ENCODE data around the gene LILRA6.
"Not testable (repeated sequence)": the region's sequence is repeated elsewhere in the genome, so short reads cannot be mapped to it uniquely, and the experiment has no call there.

LILRA6 gene

DNA sequence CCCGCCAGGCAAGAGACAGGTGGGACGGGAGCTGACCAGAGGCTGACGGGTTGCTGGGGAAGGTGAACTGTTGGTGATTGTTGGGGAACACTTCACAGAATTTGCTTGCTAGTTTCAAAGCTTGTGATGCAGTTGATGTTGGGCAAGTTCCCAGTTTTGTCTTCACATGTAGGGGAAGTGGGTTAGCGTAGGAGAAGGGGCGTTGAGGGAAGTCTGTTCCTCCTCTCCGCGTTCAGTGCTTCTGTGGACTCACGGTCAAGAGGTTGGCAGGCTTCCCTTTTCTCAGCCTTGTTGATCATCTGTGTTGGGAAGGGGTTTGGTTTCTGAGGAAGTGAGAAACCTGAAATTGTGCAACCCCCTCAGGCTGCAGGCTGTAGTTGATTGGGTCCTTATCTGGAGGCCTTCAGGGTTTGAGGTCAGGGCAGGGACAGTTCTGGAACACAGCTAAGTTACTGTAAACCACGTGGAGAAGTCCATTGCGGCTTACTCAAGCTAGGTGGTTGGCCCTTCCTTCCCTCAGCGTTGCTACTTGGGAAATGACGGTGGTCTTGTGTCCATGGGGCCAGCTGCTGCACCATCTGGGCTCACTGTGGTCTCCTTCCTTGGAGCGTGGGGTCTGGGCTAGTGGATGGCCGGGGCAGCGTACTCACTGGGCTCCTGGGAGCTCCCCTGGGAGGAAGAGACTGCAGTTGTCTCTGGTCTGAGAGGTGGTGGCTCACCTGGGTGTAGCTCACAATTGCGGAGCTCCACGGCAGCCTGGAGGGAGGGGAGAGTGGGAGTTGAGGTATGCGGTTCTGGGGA is 34.4 kb downstream of the LILRA6 start:
- peak in 1 of 2 experiments; percentile 40 for DNase-seq (ENCODE audit: low read depth in 2 of 2)

DNA sequence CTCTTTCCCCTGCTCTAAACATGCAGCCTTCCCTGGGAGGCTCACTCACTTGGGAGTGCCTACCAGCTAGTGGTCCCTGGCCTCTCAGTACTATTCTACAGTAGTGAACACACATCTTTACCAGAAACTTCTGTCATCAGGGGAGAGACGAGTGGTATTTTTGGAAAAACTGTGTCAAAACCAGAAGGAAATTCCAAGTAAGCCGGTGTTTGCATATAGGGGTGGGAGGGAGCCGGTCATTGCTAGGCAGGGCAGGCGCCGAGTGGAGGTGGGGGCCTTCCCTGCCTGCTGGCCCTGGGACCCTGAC is 35.0 kb downstream of the LILRA6 start:
- no peak for DNase-seq (ENCODE audit: low read depth in 2 of 2)

DNA sequence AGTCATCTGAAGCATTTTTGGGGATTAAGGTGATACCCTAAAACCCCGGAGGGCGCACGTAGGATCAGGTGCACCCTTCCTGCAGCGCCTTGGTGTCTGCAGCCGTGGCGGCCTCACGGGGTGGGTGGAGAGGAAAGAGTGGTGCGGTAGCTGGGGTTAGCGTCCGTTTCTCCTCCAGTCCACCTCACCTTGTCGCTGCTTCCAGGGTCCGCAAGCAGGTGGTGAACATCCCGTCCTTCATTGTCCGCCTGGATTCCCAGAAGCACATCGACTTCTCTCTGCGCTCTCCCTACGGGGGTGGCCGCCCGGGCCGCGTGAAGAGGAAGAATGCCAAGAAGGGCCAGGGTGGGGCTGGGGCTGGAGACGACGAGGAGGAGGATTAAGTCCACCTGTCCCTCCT is 35.4 kb downstream of the LILRA6 start:
- not testable (repeated sequence) for DNase-seq (ENCODE audit: low read depth in 2 of 2)

DNA sequence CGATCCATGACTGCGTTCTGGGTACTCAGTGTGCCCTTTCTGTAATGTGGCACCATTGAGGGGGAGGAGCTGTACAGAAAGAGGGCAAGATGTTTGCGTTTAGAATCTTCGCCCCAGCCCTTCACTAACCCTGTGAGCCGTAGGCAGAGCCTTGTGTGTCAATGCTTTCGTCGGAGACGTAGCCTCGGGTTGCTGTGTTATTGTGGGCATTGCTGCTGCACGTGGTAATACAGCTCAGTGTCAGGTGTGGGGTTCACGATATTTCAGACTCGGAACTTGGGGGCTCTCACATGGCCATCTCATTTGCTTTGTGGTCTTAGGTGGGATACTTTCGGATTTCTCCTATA is 35.8 kb downstream of the LILRA6 start:
- no peak for DNase-seq (ENCODE audit: low read depth in 2 of 2)

DNA sequence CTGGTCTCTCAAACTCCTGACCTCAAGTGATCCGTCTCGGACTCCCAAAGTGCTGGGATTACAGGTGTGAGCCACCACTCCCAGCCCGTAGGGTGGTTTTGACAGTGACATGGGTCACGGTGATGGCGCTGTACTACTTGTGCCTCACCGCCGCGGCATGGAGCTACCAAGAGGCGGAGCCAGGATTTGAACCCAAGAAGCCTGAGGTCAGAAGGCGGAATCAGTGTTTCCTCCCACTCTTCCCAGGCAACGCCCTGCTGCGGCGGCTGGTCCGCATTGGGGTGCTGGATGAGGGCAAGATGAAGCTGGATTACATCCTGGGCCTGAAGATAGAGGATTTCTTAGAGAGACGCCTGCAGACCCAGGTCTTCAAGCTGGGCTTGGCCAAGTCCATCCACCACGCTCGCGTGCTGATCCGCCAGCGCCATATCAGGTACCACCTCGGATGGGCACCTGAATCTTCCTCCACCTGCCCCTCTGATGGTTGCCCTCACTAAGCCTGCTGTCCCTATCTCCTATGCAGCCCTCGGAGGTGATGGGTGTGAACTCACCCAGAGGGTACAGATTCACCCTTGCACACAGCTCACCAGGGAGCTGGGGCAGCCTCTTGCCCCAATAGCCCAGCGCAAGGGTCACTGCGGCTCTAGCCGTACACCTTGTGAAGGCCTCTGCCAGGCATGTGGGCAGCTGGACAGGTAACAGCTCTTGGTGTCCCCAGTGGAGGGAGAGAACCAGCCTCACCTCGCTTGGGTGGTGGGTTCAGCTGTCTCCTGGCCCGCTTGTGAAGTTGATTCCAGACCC is 36.4 kb downstream of the LILRA6 start:
- DNase-seq (ENCODE audit: low read depth in 2 of 2) = no peak

DNA sequence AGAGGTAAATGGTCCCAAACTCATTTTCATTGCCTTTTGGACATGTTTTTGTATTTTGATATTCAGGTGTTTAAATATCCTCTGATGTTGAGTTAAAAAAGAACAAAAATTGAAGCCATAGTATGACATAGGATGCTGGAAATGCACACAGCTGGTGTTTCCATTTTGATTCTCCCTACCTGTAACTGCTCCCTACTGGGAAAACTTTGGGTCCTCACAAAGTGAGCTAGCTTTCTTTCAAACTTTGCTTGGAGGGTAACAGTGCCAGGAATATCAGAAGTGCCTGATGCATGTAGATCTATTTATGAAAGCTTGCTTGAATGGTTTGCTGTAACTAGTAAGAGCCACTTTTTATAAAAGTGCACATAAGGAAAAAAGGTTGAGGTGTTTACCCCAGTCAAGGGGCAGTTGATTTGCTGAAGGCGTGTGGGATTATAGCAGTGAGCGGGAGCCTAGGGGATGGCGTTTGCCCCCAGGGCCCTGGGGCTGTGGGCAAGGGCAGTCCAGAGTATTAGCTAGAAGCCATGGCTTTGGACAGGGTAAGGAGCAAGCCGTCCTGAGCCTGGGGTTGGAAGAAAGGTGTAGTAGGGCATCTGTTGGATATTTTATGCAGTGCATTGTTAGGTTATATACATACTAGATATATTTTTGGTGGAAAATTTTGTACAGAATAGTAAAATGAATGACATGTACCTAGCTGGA is 37.7 kb downstream of the LILRA6 start:
- DNase-seq (ENCODE audit: low read depth in 2 of 2) = no peak

DNA sequence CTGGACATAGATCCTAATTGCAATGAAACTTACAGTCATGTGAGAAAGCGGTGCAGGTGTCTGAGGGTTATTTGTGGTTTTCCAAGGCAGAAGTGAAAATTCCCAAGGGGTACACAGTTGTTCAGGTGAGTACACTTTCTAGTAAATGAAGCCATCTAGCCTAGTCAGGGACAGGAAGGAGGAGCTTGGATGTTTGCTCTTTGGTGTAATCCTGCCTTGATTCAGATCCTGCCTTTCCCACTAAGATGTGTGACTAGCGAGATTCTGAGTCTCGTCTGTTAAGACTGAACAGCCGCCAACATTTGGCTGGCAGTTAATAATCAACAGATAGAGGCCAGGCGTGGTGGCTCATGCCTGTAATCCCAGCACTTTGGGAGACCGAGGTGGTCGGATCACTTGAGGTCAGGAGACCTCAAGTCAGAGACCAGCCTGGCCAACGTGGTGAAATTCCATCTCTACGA is 39.4 kb downstream of the LILRA6 start:
- DNase-seq (ENCODE audit: low read depth in 2 of 2) = no peak

DNA sequence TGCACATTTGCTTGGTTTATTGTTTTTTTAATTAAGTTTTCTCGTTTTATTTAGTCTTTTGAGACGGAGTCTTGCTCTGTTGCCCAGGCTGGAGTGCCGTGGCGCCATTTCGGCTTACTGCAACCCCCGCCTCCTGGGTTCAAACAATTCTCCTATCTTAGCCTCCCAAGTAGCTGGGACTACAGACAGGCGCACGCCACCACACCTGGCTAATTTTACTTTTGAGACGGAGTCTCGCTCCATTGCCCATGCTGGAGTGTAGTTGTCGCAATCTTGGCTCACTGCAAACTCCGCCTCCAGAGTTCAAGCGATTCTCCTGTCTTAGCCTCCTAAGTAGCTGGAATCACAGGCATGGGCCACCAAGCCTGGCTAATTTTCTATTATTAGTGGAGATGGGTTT is 40.6 kb downstream of the LILRA6 start:
- no peak for DNase-seq (ENCODE audit: low read depth in 2 of 2)

DNA sequence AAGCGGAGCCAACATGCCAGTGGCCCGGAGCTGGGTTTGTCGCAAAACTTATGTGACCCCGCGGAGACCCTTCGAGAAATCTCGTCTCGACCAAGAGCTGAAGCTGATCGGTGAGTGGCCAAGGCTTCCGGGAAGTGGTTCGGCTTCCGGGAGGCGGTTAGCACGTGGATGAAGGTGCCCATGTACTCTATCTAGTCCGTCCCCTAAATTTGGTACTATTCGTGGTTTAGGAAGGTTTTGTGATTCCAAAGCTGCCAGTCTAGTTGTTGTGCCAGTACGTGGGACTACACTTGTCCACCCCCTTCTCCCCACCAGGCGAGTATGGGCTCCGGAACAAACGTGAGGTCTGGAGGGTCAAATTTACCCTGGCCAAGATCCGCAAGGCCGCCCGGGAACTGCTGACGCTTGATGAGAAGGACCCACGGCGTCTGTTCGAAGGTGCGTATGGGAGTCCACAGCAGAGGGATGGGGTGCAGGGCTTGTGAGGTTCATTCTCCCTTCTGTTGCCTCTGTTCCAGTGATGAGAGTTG is 41.4 kb downstream of the LILRA6 start:
- DNase-seq (ENCODE audit: low read depth in 2 of 2) = no peak

DNA sequence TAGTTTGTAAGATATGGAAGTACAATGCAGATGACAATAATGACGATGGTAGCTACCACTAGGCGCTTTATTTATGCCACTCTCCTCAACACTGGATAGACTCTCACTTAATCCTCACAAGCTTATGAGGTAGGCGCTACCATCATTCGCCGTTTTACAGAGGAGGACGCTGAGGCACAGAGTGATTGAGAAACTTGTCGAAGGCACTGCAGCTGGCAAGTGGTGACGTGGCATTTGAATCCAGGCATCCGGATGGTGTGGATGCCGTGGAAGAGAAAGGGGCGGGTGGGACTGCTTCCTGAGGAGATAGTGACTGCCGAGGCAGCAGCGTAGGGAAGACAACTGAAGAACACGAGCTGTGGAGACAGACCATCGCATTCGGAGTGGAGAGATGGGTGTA is 43.2 kb downstream of the LILRA6 start:
- no peak for DNase-seq (ENCODE audit: low read depth in 2 of 2)

DNA sequence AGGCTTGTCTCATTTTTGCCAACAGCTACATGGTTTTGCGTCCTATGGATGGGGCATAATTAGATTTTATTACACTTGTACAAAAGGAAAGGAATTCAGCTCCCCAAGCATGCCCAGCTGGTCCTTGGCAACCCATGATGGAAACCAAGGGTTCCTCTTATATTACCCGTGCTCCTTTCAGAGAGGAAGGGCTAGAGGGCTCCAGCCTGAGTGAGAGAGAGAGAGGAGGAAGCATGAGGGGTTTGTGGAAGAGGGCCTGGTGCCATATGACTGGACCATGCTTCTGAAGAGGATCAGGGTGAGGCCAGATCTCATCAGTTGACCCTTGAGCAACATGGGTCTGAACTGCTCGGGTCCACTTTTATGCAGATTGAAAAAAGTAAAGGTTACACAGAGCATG is 45.5 kb downstream of the LILRA6 start:
- DNase-seq (ENCODE audit: low read depth in 2 of 2) = no peak

DNA sequence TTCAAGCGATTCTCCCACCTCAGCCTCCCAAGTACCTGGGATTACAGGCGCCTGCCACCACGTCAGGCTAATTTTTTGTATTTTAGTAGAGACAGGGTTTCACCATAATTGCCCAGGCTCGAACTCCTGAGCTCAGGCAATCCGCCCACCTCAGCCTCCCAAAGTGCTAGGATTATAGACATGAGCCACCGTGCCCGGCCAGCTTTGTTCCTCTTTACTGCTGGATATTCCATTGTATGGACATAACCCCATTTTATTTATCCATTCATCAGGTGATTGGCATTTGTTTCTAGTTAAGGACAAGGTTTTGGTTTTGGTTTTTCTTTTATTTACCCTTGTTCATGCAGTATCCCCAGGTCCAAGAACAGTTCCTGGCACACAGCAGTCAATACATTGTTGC is 46.1 kb downstream of the LILRA6 start:
- DNase-seq (ENCODE audit: low read depth in 2 of 2) = no peak

DNA sequence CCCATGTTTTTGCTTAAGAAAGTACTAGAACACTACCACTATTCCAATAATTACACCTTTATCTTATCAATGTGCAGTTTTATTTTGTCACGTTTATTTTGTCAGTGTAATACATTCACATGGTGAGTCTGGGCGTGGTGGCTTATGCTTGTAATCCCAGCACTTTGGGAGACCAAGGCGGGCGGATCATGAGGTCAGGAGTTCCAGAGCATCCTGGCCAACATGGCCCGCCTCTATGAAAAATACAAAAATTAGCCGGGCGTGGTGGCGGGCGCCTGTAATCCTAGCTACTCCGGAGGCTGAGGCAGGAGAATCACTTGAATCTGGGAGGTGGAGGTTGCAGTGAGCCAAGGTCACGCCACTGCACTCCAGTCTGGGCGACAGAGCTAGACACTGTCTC is 48.1 kb downstream of the LILRA6 start:
- DNase-seq (ENCODE audit: low read depth in 2 of 2) = not testable (repeated sequence)

DNA sequence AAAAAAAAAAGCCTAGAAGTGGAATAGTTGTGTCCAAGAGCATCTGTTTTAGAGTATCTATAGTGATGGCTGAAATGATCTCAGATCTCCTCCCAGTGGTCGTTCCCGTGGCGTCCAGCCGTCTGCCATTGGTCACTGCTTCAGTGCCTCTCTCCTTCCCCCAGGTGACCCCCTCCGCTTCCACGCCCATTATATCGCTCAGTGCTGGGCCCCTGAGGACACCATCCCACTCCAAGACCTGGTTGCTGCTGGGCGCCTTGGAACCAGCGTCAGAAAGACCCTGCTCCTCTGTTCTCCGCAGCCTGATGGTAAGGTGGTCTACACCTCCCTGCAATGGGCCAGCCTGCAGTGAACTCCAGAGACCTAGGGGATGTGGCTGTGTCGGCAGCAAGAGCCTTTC is 49.6 kb downstream of the LILRA6 start:
- no peak for DNase-seq (ENCODE audit: low read depth in 2 of 2)

DNA sequence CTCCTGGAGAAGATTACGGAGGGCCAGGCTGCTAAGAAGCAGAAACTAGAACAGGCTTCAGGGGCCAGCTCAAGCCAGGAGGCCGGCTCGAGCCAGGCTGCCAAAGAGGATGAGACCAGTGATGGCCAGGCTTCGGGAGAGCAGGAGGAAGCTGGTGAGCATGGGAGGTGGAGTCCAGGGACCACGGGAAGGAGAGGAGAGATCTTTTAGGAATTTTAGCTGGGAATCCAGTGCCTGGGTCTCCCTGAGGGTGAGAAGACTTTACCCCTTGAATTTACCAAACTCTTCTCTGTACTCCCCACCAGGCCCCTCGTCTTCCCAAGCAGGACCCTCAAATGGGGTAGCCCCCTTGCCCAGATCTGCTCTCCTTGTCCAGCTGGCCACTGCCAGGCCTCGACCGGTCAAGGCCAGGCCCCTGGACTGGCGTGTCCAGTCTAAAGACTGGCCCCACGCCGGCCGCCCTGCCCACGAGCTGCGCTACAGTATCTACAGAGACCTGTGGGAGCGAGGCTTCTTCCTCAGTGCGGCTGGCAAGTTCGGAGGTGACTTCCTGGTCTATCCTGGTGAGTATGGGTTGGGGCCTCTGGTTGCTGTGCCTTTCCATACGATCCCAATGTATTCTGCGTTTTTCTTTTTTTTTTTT is 50.7 kb downstream of the LILRA6 start:
- DNase-seq (ENCODE audit: low read depth in 2 of 2) = no peak

DNA sequence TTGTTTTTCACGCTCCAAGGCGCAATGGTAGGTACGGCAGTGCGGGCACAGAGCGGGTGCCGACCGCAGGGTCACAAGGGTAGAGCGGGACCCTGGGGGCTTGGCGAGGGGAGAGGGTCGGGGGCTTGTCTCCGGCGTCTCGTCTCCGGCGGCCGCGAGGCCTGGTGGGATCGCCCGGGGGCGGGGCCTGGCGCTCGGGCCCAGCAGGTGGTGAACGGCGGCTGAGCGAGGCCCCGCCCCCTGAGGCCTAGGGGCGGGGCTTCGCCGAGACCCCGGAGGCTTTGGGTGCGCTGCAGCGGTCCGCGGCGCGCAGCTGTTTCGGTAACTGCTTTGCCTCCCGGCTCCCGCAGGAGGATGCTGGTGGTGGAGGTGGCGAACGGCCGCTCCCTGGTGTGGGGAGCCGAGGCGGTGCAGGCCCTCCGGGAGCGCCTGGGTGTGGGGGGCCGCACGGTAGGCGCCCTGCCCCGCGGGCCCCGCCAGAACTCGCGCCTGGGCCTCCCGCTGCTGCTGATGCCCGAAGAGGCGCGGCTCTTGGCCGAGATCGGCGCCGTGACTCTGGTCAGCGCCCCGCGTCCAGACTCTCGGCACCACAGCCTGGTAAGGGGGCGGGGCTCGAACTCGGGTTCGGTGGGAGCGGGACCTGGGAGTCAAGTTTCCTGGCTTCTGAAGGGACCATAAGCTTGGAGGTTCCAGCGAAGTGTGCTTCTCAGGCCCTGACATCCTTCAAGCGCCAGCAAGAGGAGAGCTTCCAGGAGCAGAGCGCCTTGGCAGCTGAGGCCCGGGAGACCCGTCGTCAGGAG is 51.4 kb downstream of the LILRA6 start, which contains the start of gene TSEN34:
Gene TSEN34 (plus strand): TSS at position 298 of the 800 bp plus-strand sequence. CDS start 57 bp downstream, at position 355.
- peak; percentile 71 to 77 for DNase-seq (ENCODE audit: low read depth in 2 of 2)

DNA sequence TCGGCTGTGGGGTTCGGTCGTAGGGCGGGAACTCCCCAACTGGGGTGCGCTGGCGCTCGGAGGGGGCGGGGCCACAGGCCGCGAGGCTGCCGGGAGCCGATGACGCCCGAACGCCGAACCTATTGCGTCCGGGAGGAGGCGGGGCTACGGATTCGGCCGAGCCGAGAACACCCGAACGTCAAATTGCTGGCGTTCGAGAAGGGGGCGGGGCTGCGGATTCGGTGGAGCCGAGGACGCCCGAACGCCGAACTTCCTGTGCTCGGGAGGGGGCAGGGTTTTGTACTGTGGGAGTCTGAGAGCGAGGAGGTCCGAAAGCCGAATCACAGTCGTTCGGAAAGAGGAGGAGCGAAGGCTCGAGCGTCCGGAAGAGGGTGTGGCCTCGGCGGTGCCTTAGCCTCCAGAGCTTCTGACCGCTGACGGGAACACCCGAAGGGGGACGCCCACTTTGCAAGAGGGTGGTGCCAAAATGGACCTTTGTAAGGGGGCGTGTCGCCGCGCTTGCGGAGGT is 52.0 kb downstream of the LILRA6 start:
- DNase-seq (ENCODE audit: low read depth in 2 of 2) = peak; percentile 99 to 100

DNA sequence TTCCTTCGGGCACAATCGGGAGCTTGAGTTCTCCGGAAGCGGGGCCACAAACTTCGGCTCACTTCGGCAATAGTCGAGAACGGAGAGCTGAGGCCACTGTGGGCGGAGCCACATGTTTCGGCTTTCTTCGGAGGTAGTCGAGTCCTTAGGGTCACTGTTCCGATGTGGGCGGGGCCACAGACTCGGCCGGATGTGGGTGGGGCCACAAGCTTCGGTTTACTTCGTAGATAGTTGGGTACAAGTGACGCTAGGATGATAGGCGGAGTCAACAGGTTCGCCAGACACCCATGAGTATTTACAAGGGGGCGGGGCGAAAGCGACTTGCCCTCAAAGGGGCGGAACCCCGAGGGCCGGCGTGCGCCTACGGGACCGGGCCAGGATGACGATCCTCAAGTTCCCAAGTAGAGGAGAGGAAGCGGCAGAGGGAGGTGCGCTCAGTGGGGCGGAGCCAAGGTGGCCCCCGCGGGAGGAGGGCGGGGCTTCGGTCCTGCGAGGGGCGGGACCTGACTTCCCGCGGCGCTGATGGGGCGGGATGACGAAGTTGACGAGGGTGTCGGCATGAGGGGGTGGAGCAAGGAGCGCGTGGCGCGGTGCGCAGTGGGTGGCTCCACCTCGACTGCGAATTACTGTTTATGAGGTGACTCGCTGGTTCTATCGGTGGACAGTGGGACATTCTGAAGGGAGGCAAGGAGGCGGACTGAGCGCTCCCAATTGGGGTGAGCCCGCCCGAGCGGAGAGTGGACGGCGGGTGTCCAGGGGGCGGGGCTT is 52.7 kb downstream of the LILRA6 start:
- peak; percentile 99 to 100 for DNase-seq (ENCODE audit: low read depth in 2 of 2)

DNA sequence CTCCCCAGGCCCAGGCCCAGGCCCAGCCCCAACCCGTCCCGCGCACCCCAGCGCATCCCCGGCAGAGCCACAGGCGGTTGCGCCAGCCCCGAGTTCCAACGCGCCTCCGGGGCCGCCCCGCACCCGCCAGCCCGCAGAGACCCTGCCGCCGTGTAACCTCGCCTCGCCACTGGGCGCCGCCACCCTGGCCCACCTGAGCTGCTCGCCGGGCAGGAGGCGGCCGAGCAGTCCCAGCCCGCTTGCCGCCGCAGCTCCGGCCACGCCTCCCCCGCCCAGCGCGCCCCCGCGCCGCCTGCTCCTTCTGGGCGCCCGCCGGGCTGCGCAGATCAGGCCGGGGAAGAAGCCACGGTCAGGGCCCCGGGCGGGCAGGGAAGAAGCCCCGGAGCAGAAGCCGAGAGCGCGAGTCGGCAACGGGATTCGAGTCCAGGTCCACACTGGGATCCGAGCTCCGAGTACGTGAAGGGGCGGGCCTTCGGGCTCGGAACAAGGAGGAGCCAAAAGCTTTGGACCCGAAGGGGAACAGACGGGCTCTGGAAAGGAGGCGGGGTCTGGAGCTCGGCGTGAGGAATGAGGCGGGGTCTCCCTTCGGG is 53.4 kb downstream of the LILRA6 start, which contains the start of gene MBOAT7:
Gene MBOAT7 (minus strand): TSS at position 436 of the 590 bp plus-strand sequence. CDS start 1,072 bp downstream, outside the sequence.
- no peak for DNase-seq (ENCODE audit: low read depth in 2 of 2)
